Measurements from ENCODE around the gene CREB1.

The CREB1 gene

GRCh38 chr2:207504513-207505170 lies 25.1 kb upstream of the CREB1 start:
- no peak for DNase-seq

GRCh38 chr2:207505171-207505570 lies 24.6 kb upstream of the CREB1 start:
- DNase-seq: no peak

GRCh38 chr2:207505728-207506127 lies 24.0 kb upstream of the CREB1 start:
- no peak for DNase-seq

GRCh38 chr2:207506426-207506825 lies 23.3 kb upstream of the CREB1 start:
- no peak for DNase-seq

- no peak for DNase-seq
Observed at GRCh38 chr2:207510148-207510547, 19.6 kb upstream of the CREB1 start.

- no peak for DNase-seq
Observed at GRCh38 chr2:207511851-207512250, 17.9 kb upstream of the CREB1 start.

- no peak for DNase-seq
Observed at GRCh38 chr2:207512356-207512755, 17.4 kb upstream of the CREB1 start.

- no peak for DNase-seq
Observed at GRCh38 chr2:207513551-207514257, 16.1 kb upstream of the CREB1 start.

GRCh38 chr2:207514451-207514850 lies 15.3 kb upstream of the CREB1 start:
- no peak for DNase-seq

GRCh38 chr2:207515671-207516070 lies 14.1 kb upstream of the CREB1 start:
- no peak for DNase-seq

- no peak for DNase-seq
Observed at GRCh38 chr2:207516206-207516605, 13.6 kb upstream of the CREB1 start.

- DNase-seq: no peak
Observed at GRCh38 chr2:207523005-207523404, 6.8 kb upstream of the CREB1 start.

- DNase-seq: no peak
Observed at GRCh38 chr2:207525296-207525695, 4.5 kb upstream of the CREB1 start.

GRCh38 chr2:207528980-207529329 lies 807 bp upstream of the CREB1 start:
- no peak for DNase-seq

- no peak for DNase-seq
Observed at GRCh38 chr2:207530160-207531031, 634 bp downstream of the CREB1 start.

- no peak for DNase-seq
Observed at GRCh38 chr2:207531032-207531952, 1.5 kb downstream of the CREB1 start.

GRCh38 chr2:207532676-207533075 lies 2.9 kb downstream of the CREB1 start:
- no peak for DNase-seq

- no peak for DNase-seq
Observed at GRCh38 chr2:207533461-207534008, 3.8 kb downstream of the CREB1 start.

- no peak for DNase-seq
Observed at GRCh38 chr2:207534417-207534816, 4.7 kb downstream of the CREB1 start.

GRCh38 chr2:207539470-207539869 lies 9.7 kb downstream of the CREB1 start:
- DNase-seq: no peak

GRCh38 chr2:207540431-207540830 lies 10.7 kb downstream of the CREB1 start:
- DNase-seq: no peak

GRCh38 chr2:207541933-207542332 lies 12.2 kb downstream of the CREB1 start:
- no peak for DNase-seq
